Measurements from ENCODE around the gene TRIM9.

TRIM9 gene

GRCh38 chr14:50985124-50985858 is 109.6 kb downstream of the TRIM9 start:
- no peaks in the 10 kb centered on the region for H3K36me3 Mint-ChIP-seq (ENCODE audit: low read depth)
- no peak overlapping the region for H3K4me3 Mint-ChIP-seq
- H3K27me3 Mint-ChIP-seq (ENCODE audit: low read depth): peaks cover 11% of the 10 kb centered on the region
- no peaks in the 10 kb centered on the region for H3K4me1 Mint-ChIP-seq (ENCODE audit: low read depth)
- no peak overlapping the region for H3K27ac Mint-ChIP-seq
- H3K9me3 Mint-ChIP-seq: no peaks in the 10 kb centered on the region

- H3K36me3 Mint-ChIP-seq (ENCODE audit: low read depth): no peaks in the 10 kb centered on the region
- peaks cover 10% of the 10 kb centered on the region for H3K27me3 Mint-ChIP-seq (ENCODE audit: low read depth)
- no peaks in the 10 kb centered on the region for H3K9me3 Mint-ChIP-seq
Observed at GRCh38 chr14:50984036-50984710, 110.7 kb downstream of the TRIM9 start.

GRCh38 chr14:50979941-50980850 is 114.7 kb downstream of the TRIM9 start:
- no peaks in the 10 kb centered on the region for H3K9me3 Mint-ChIP-seq

More at GRCh38 chr14:50984036-50984710, 110.7 kb downstream of the TRIM9 start:
- H3K27ac Mint-ChIP-seq: no peak overlapping the region
- H3K4me3 Mint-ChIP-seq: no peak overlapping the region
- no peaks in the 10 kb centered on the region for H3K4me1 Mint-ChIP-seq (ENCODE audit: low read depth)

GRCh38 chr14:50978888-50979287 is 116.0 kb downstream of the TRIM9 start:
- Mint-ChIP-seq H3K9me3 (no peaks in the 10 kb centered on the region), H3K4me1 (ENCODE audit: low read depth) (no peaks in the 10 kb centered on the region), H3K27ac (no peak overlapping the region), H3K36me3 (ENCODE audit: low read depth) (no peaks in the 10 kb centered on the region), H3K4me3 (no peak overlapping the region), H3K27me3 (ENCODE audit: low read depth) (no peaks in the 10 kb centered on the region)

More at GRCh38 chr14:50979941-50980850, 114.7 kb downstream of the TRIM9 start:
- no peaks in the 10 kb centered on the region for H3K4me1 Mint-ChIP-seq (ENCODE audit: low read depth)
- H3K36me3 Mint-ChIP-seq (ENCODE audit: low read depth): no peaks in the 10 kb centered on the region
- H3K4me3 Mint-ChIP-seq: no peak overlapping the region
- no peak overlapping the region for H3K27ac Mint-ChIP-seq
- no peaks in the 10 kb centered on the region for H3K27me3 Mint-ChIP-seq (ENCODE audit: low read depth)

GRCh38 chr14:50978529-50978871 is 116.4 kb downstream of the TRIM9 start:
- Mint-ChIP-seq H3K4me1 (ENCODE audit: low read depth) (no peaks in the 10 kb centered on the region), H3K9me3 (no peaks in the 10 kb centered on the region), H3K4me3 (no peak overlapping the region), H3K27ac (no peak overlapping the region), H3K36me3 (ENCODE audit: low read depth) (no peaks in the 10 kb centered on the region), H3K27me3 (ENCODE audit: low read depth) (no peaks in the 10 kb centered on the region)

- Mint-ChIP-seq H3K4me1 (ENCODE audit: low read depth) (no peaks in the 10 kb centered on the region), H3K36me3 (ENCODE audit: low read depth) (no peaks in the 10 kb centered on the region), H3K27ac (no peak overlapping the region), H3K27me3 (ENCODE audit: low read depth) (no peaks in the 10 kb centered on the region), H3K4me3 (no peak overlapping the region), H3K9me3 (no peaks in the 10 kb centered on the region)
Observed at GRCh38 chr14:50977863-50978528, 116.9 kb downstream of the TRIM9 start.

- H3K4me1 Mint-ChIP-seq (ENCODE audit: low read depth): no peaks in the 10 kb centered on the region
- no peak overlapping the region for H3K4me3 Mint-ChIP-seq
- H3K27me3 Mint-ChIP-seq (ENCODE audit: low read depth): no peaks in the 10 kb centered on the region
- no peak overlapping the region for H3K27ac Mint-ChIP-seq
- no peaks in the 10 kb centered on the region for H3K9me3 Mint-ChIP-seq
- no peaks in the 10 kb centered on the region for H3K36me3 Mint-ChIP-seq (ENCODE audit: low read depth)
Observed at GRCh38 chr14:50974118-50974517, 120.8 kb downstream of the TRIM9 start.

GRCh38 chr14:50972734-50973133 is 122.2 kb downstream of the TRIM9 start:
- Mint-ChIP-seq H3K9me3 (no peaks in the 10 kb centered on the region), H3K36me3 (ENCODE audit: low read depth) (no peaks in the 10 kb centered on the region), H3K4me3 (no peak overlapping the region), H3K4me1 (ENCODE audit: low read depth) (no peaks in the 10 kb centered on the region), H3K27ac (no peak overlapping the region), H3K27me3 (ENCODE audit: low read depth) (no peaks in the 10 kb centered on the region)

GRCh38 chr14:50970886-50971781 is 123.8 kb downstream of the TRIM9 start:
- no peak overlapping the region for H3K27ac Mint-ChIP-seq
- H3K9me3 Mint-ChIP-seq: no peaks in the 10 kb centered on the region
- no peaks in the 10 kb centered on the region for H3K36me3 Mint-ChIP-seq (ENCODE audit: low read depth)
- H3K4me3 Mint-ChIP-seq: no peak overlapping the region
- H3K4me1 Mint-ChIP-seq (ENCODE audit: low read depth): no peaks in the 10 kb centered on the region
- H3K27me3 Mint-ChIP-seq (ENCODE audit: low read depth): no peaks in the 10 kb centered on the region

- no peaks in the 10 kb centered on the region for H3K9me3 Mint-ChIP-seq
- H3K27me3 Mint-ChIP-seq (ENCODE audit: low read depth): no peaks in the 10 kb centered on the region
- H3K4me1 Mint-ChIP-seq (ENCODE audit: low read depth): no peaks in the 10 kb centered on the region
- no peaks in the 10 kb centered on the region for H3K36me3 Mint-ChIP-seq (ENCODE audit: low read depth)
- H3K4me3 Mint-ChIP-seq: no peak overlapping the region
- H3K27ac Mint-ChIP-seq: no peak overlapping the region
Observed at GRCh38 chr14:50967790-50968189, 127.1 kb downstream of the TRIM9 start.

GRCh38 chr14:50967103-50967502 is 127.8 kb downstream of the TRIM9 start:
- no peaks in the 10 kb centered on the region for H3K36me3 Mint-ChIP-seq (ENCODE audit: low read depth)
- no peaks in the 10 kb centered on the region for H3K4me1 Mint-ChIP-seq (ENCODE audit: low read depth)
- no peaks in the 10 kb centered on the region for H3K27me3 Mint-ChIP-seq (ENCODE audit: low read depth)
- H3K27ac Mint-ChIP-seq: no peak overlapping the region
- H3K9me3 Mint-ChIP-seq: no peaks in the 10 kb centered on the region
- H3K4me3 Mint-ChIP-seq: no peak overlapping the region

GRCh38 chr14:50964683-50965390 is 130.1 kb downstream of the TRIM9 start:
- Mint-ChIP-seq H3K27me3 (ENCODE audit: low read depth) (peaks cover 4% of the 10 kb centered on the region), H3K9me3 (no peaks in the 10 kb centered on the region), H3K4me1 (ENCODE audit: low read depth) (no peaks in the 10 kb centered on the region), H3K36me3 (ENCODE audit: low read depth) (no peaks in the 10 kb centered on the region), H3K27ac (no peak overlapping the region), H3K4me3 (no peak overlapping the region)

GRCh38 chr14:50963919-50964318 is 131.0 kb downstream of the TRIM9 start:
- H3K27ac Mint-ChIP-seq: no peak overlapping the region
- H3K9me3 Mint-ChIP-seq: no peaks in the 10 kb centered on the region
- H3K27me3 Mint-ChIP-seq (ENCODE audit: low read depth): peaks cover 5% of the 10 kb centered on the region
- no peak overlapping the region for H3K4me3 Mint-ChIP-seq
- no peaks in the 10 kb centered on the region for H3K36me3 Mint-ChIP-seq (ENCODE audit: low read depth)
- no peaks in the 10 kb centered on the region for H3K4me1 Mint-ChIP-seq (ENCODE audit: low read depth)
